Measurements from ENCODE around the gene CYP2E1. TPM values are rescaled to one million over a fixed set of nuclear protein-coding genes. Genes with fewer than 3 reads are reported as not detected.
"Not testable (repeated sequence)": the region's sequence is repeated elsewhere in the genome, so short reads cannot be mapped to it uniquely, and the experiment has no call there.

The CYP2E1 gene
- total RNA-seq, 2 donors from 2014 or later = 0.77 to 0.86 TPM

DNA sequence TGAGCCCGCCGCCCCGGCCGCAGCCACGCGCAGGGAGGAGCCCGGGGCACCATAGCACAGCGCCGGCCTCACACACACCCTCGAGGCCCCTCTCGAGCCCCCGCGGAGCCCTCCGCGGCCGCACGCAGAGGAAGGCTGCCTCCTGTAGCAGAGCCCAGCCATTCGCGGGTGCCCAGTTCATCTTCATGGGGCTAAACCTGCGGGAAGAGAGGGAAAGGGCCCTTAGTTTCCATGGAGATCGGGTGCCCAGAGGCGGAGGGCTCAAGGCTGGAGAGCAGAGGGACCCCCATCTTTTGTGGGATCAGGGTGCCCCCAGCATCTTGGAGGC, 41.1 kb downstream of the CYP2E1 start:
- Histone ChIP-seq H3K27ac (ENCODE audit: low read depth, low read length) (no peak overlapping the region), H3K9ac (ENCODE audit: extremely low read depth, low read length, poor library complexity, severe bottlenecking) (no peak overlapping the region), H3K4me3 (ENCODE audit: low read length) (no peak overlapping the region), H3K36me3 (ENCODE audit: control insufficient read depth, insufficient read depth, low read length) (no peaks in the 10 kb centered on the region), H3K9me3 (ENCODE audit: control insufficient read depth, low read length) (peaks cover 23% of the 10 kb centered on the region), H3K27me3 (ENCODE audit: control insufficient read depth, insufficient read depth, low read length, poor library complexity, severe bottlenecking) (no peaks in the 10 kb centered on the region), H3K4me1 (ENCODE audit: control insufficient read depth, insufficient read depth, low read length) (no peaks in the 10 kb centered on the region)
- H3K27ac Mint-ChIP-seq = no peak overlapping the region
- no peaks in the 10 kb centered on the region for H3K4me1 Mint-ChIP-seq
- TF ChIP-seq, protein P1, sequence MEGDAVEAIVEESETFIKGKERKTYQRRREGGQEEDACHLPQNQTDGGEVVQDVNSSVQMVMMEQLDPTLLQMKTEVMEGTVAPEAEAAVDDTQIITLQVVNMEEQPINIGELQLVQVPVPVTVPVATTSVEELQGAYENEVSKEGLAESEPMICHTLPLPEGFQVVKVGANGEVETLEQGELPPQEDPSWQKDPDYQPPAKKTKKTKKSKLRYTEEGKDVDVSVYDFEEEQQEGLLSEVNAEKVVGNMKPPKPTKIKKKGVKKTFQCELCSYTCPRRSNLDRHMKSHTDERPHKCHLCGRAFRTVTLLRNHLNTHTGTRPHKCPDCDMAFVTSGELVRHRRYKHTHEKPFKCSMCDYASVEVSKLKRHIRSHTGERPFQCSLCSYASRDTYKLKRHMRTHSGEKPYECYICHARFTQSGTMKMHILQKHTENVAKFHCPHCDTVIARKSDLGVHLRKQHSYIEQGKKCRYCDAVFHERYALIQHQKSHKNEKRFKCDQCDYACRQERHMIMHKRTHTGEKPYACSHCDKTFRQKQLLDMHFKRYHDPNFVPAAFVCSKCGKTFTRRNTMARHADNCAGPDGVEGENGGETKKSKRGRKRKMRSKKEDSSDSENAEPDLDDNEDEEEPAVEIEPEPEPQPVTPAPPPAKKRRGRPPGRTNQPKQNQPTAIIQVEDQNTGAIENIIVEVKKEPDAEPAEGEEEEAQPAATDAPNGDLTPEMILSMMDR (conservative IDR thresholded peaks at IDR 0.05) = no peak
- WGBS, 2 experiments (ENCODE audit: insufficient coverage in 1 of 2, insufficient read length in 1 of 2) = 87% methylated on average over 8 to 22 of the region's 22 CpGs
- no peaks in the 10 kb centered on the region for H3K36me3 Mint-ChIP-seq (ENCODE audit: low read depth)
- DNase-seq = no peak
- H3K9me3 Mint-ChIP-seq = peaks cover 49% of the 10 kb centered on the region
- H3K27me3 Mint-ChIP-seq (ENCODE audit: insufficient read depth) = peaks cover 6% of the 10 kb centered on the region
- H3K4me3 Mint-ChIP-seq = no peak overlapping the region

DNA sequence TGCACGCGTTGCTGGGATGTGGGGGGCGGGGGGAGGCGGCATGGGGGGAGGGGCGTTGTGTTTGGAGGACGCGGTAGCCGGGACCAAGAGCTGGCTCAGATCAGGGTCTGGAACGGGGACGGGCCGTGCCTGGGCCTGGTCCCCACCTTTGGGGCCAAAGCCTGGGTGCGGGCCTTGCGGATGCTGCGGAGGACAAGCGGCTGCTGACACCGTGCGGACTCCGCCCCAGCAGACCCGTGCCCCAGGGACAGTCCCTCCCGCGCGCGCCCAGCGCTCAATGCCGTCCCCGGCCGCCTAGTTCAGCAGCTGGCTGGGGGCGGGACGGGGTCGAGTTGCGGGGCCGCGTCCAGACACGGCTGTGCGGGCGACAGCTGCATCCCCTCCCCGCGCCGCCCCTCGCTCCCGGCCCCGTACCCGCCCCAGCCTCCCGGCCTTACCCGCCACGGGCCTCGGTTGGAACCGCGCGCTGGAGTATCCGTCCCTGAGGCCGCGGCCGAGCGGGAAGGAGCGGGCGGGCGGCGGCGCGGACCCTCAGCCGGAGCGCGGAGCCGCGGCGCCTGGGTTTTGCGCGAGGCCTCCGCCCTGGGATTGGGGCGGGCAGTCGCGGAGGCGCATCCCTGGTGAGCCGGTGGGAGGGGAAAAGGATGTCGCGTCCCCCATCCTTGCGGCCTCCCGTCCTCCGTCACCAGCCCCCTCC, 41.8 kb downstream of the CYP2E1 start:
- not testable (repeated sequence) for H3K36me3 Mint-ChIP-seq (ENCODE audit: low read depth); H3K4me1 Mint-ChIP-seq; H3K4me3 Mint-ChIP-seq; H3K4me1 ChIP-seq (ENCODE audit: control insufficient read depth, insufficient read depth, low read length); H3K36me3 ChIP-seq (ENCODE audit: control insufficient read depth, insufficient read depth, low read length); H3K27ac ChIP-seq (ENCODE audit: low read depth, low read length); H3K27ac Mint-ChIP-seq; H3K27me3 ChIP-seq (ENCODE audit: control insufficient read depth, insufficient read depth, low read length, poor library complexity, severe bottlenecking); H3K27me3 Mint-ChIP-seq (ENCODE audit: insufficient read depth); H3K9ac ChIP-seq (ENCODE audit: extremely low read depth, low read length, poor library complexity, severe bottlenecking); H3K4me3 ChIP-seq (ENCODE audit: low read length); DNase-seq
- H3K9me3 Mint-ChIP-seq = peaks cover 49% of the 10 kb centered on the region
- WGBS, 2 experiments (ENCODE audit: insufficient coverage in 1 of 2, insufficient read length in 1 of 2) = 23% methylated on average over 7 of the region's 80 CpGs; no CpG with 5 or more reads in 1 of the 2 experiments
- peaks cover 23% of the 10 kb centered on the region for H3K9me3 ChIP-seq (ENCODE audit: control insufficient read depth, low read length)

DNA sequence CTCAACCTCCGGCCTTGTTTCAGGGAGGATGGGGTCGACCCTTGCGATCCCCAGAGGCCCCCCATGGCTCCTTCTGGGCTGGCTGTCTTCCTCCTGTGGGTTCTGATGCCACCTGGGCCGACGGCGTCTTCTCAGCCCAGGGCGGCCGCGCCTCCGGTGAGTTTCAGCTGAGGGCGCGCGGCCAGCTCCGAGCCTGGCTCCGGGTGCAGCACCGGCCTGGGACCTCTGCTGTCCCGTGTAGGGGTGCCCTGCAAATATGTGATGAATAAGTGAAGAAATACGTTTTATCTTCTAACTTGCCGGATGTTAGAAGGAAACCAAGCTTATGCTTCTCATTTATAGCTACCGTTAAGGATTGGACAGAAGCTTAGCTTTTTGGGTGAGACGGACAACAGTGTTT, 42.6 kb downstream of the CYP2E1 start:
- not testable (repeated sequence) for H3K36me3 ChIP-seq (ENCODE audit: control insufficient read depth, insufficient read depth, low read length); H3K27me3 ChIP-seq (ENCODE audit: control insufficient read depth, insufficient read depth, low read length, poor library complexity, severe bottlenecking); H3K4me1 Mint-ChIP-seq; DNase-seq; H3K27me3 Mint-ChIP-seq (ENCODE audit: insufficient read depth); H3K9ac ChIP-seq (ENCODE audit: extremely low read depth, low read length, poor library complexity, severe bottlenecking); H3K36me3 Mint-ChIP-seq (ENCODE audit: low read depth); H3K4me1 ChIP-seq (ENCODE audit: control insufficient read depth, insufficient read depth, low read length); H3K27ac Mint-ChIP-seq; H3K4me3 Mint-ChIP-seq; H3K4me3 ChIP-seq (ENCODE audit: low read length); H3K27ac ChIP-seq (ENCODE audit: low read depth, low read length)
- 78% methylated on average over 11 of the region's 21 CpGs; no CpG with 5 or more reads in 1 of the 2 experiments for WGBS, 2 experiments (ENCODE audit: insufficient coverage in 1 of 2, insufficient read length in 1 of 2)
- peaks cover 47% of the 10 kb centered on the region for H3K9me3 Mint-ChIP-seq
- peaks cover 17% of the 10 kb centered on the region for H3K9me3 ChIP-seq (ENCODE audit: control insufficient read depth, low read length)

DNA sequence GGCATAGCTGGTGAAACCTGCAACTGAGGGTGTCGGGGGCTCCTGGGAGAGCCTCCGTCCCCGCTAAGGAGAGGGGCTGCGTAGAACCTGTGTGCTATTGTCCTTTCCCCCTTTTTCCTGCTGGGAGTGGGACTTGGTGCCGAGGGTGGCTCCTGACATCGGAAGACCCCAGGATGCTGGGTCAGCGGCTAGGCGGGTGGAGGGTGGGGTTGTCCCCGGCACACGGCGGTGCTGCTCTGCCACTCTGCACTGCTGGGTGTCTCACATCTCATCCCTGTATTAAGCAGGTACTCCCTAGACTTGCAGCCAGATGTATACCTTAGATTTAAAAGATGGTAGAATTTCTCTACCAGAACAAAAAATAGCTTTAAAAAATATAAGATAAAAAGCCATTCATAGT, 44.9 kb downstream of the CYP2E1 start:
- 88 to 93% methylated on average over 5 to 8 of the region's 11 CpGs for WGBS, 2 experiments (ENCODE audit: insufficient coverage in 1 of 2, insufficient read length in 1 of 2)
- H3K4me3 Mint-ChIP-seq = not testable (repeated sequence)

DNA sequence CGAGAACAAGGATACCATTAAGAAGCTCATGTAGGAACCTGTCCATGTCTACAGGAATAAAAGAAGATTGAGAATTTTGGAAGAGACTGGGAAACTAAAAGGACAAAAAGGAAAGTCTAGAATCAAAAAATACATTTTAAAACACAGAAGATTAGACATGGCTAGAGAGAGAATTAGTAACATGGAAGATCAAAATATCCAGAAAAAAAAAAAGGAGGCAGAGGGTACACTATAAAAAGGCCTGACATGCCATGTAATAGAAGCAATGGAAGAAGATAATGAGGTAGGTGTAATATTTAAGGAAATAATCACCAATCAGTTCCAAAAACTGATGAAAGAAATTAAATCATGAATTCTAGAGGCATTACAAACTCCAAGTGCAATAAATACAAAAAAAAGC, 46.3 kb downstream of the CYP2E1 start:
- not testable (repeated sequence) for H3K36me3 ChIP-seq (ENCODE audit: control insufficient read depth, insufficient read depth, low read length)

More for the DNA sequence above, 44.9 kb downstream of the CYP2E1 start:
- not testable (repeated sequence) for H3K27me3 ChIP-seq (ENCODE audit: control insufficient read depth, insufficient read depth, low read length, poor library complexity, severe bottlenecking); H3K4me1 ChIP-seq (ENCODE audit: control insufficient read depth, insufficient read depth, low read length); H3K27me3 Mint-ChIP-seq (ENCODE audit: insufficient read depth); H3K27ac ChIP-seq (ENCODE audit: low read depth, low read length); H3K36me3 Mint-ChIP-seq (ENCODE audit: low read depth); DNase-seq; H3K4me3 ChIP-seq (ENCODE audit: low read length); H3K27ac Mint-ChIP-seq; H3K4me1 Mint-ChIP-seq; H3K9ac ChIP-seq (ENCODE audit: extremely low read depth, low read length, poor library complexity, severe bottlenecking); H3K36me3 ChIP-seq (ENCODE audit: control insufficient read depth, insufficient read depth, low read length)
- H3K9me3 Mint-ChIP-seq = peaks cover 38% of the 10 kb centered on the region
- H3K9me3 ChIP-seq (ENCODE audit: control insufficient read depth, low read length) = peaks cover 17% of the 10 kb centered on the region

DNA sequence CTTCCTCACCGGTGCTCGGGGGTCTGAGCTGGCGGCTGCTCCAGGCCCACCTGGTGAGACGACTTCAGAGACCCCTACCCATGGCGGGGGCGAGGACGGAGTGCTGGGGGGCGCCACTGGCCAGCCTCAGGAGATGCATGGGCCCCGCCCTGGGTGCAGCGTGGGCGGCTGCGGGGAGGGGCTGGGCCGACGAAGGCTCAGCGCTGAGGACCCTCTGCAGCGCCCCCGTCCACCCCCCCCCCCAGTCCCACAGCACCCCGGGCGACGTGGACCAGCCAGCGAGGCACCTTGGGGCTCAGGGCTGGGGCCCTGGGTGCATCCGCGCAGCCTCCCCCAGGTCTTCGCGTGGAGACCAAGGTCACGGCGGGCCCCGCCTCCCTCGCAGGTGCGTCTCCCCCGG, 49.9 kb downstream of the CYP2E1 start:
- H3K4me1 Mint-ChIP-seq; H3K9ac ChIP-seq (ENCODE audit: extremely low read depth, low read length, poor library complexity, severe bottlenecking); H3K4me3 Mint-ChIP-seq; H3K27ac Mint-ChIP-seq; H3K27ac ChIP-seq (ENCODE audit: low read depth, low read length); H3K36me3 ChIP-seq (ENCODE audit: control insufficient read depth, insufficient read depth, low read length); H3K27me3 ChIP-seq (ENCODE audit: control insufficient read depth, insufficient read depth, low read length, poor library complexity, severe bottlenecking); H3K36me3 Mint-ChIP-seq (ENCODE audit: low read depth); H3K27me3 Mint-ChIP-seq (ENCODE audit: insufficient read depth); H3K4me1 ChIP-seq (ENCODE audit: control insufficient read depth, insufficient read depth, low read length); H3K4me3 ChIP-seq (ENCODE audit: low read length); DNase-seq: not testable (repeated sequence)
- H3K9me3 Mint-ChIP-seq = peaks cover 53% of the 10 kb centered on the region
- H3K9me3 ChIP-seq (ENCODE audit: control insufficient read depth, low read length) = peaks cover 20% of the 10 kb centered on the region
- 70% methylated on average over 2 of the region's 31 CpGs; no CpG with 5 or more reads in 1 of the 2 experiments for WGBS, 2 experiments (ENCODE audit: insufficient coverage in 1 of 2, insufficient read length in 1 of 2)

More for the DNA sequence above, 46.3 kb downstream of the CYP2E1 start:
- H3K27me3 ChIP-seq (ENCODE audit: control insufficient read depth, insufficient read depth, low read length, poor library complexity, severe bottlenecking); H3K4me3 ChIP-seq (ENCODE audit: low read length); H3K36me3 Mint-ChIP-seq (ENCODE audit: low read depth); H3K4me1 Mint-ChIP-seq; DNase-seq; H3K27me3 Mint-ChIP-seq (ENCODE audit: insufficient read depth); H3K27ac ChIP-seq (ENCODE audit: low read depth, low read length); H3K4me3 Mint-ChIP-seq; H3K4me1 ChIP-seq (ENCODE audit: control insufficient read depth, insufficient read depth, low read length); H3K27ac Mint-ChIP-seq; H3K9ac ChIP-seq (ENCODE audit: extremely low read depth, low read length, poor library complexity, severe bottlenecking): not testable (repeated sequence)
- H3K9me3 ChIP-seq (ENCODE audit: control insufficient read depth, low read length) = peaks cover 17% of the 10 kb centered on the region
- H3K9me3 Mint-ChIP-seq = peaks cover 32% of the 10 kb centered on the region
- 67 to 85% methylated on average over 1 of the region's 1 CpG for WGBS, 2 experiments (ENCODE audit: insufficient coverage in 1 of 2, insufficient read length in 1 of 2)
